ENCODE measurements around the gene KDM4C.

DNA sequence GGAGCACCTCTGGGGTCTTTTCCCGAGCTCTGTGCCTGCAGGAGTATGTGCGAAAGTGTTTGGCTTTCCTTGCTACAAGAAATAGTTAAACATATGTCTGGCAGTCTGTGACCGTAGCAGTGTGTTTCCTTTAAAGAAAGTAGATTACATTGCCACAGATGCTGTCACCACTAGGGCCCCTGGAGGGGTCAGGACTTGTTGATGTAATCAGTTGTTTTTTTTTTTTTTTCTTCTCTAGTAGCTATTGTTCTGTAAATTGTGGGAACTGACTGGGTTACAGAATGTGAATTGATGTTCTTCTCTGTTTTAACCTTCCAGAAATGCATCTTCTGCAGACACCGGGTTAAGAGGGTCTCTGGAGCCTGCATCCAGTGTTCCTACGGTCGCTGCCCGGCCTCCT lies 345.6 kb downstream of the KDM4C start:
- TF ChIP-seq, protein P1, sequence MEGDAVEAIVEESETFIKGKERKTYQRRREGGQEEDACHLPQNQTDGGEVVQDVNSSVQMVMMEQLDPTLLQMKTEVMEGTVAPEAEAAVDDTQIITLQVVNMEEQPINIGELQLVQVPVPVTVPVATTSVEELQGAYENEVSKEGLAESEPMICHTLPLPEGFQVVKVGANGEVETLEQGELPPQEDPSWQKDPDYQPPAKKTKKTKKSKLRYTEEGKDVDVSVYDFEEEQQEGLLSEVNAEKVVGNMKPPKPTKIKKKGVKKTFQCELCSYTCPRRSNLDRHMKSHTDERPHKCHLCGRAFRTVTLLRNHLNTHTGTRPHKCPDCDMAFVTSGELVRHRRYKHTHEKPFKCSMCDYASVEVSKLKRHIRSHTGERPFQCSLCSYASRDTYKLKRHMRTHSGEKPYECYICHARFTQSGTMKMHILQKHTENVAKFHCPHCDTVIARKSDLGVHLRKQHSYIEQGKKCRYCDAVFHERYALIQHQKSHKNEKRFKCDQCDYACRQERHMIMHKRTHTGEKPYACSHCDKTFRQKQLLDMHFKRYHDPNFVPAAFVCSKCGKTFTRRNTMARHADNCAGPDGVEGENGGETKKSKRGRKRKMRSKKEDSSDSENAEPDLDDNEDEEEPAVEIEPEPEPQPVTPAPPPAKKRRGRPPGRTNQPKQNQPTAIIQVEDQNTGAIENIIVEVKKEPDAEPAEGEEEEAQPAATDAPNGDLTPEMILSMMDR (optimal IDR thresholded peaks at IDR 0.05 in 1 of 3, IDR thresholded peaks at IDR 0.05 in 1 of 3, conservative IDR thresholded peaks at IDR 0.05 in 1 of 3; ENCODE audit: extremely low read depth in 1 of 3, insufficient read depth in 2 of 3, low read length in 3 of 3) = no peak
- no peak for TF ChIP-seq EZH2 (IDR thresholded peaks at IDR 0.05; ENCODE audit: low read length)
